HepG2 (cell line): Measurements from ENCODE around the gene ESRP2. TPM values are rescaled to one million over a fixed set of nuclear protein-coding genes. Genes with fewer than 3 reads are reported as not detected.

Experiments used
- DR1 ChIP-seq: sonication (generic); formaldehyde crosslinking; IDR thresholded peaks from 2 replicates; pipeline ENCODE4 v1.8.0; 2021; ENCODE audit warnings: mild to moderate bottlenecking, missing genetic modification reagents, inconsistent platforms
- GABPB1 ChIP-seq: IDR thresholded peaks from 2 replicates; pipeline ENCODE4 v1.6.1; 2016; ENCODE audit warnings: mild to moderate bottlenecking, missing genetic modification reagents, moderate library complexity, missing compliant biosample characterization
- IKZF1 ChIP-seq: fragments of 450-650 bp; IDR thresholded peaks from 2 replicates; pipeline ENCODE4 v1.7.1; 2016
- RFX3 ChIP-seq: IDR thresholded peaks from 2 replicates; pipeline ENCODE4 v1.6.1; 2016; ENCODE audit warnings: missing biosample characterization, missing genetic modification reagents
- polyA plus RNA-seq, 8 experiments: library from polyadenylated mRNA; depleted of rRNA in 3 of 8; stranded (reverse) in 7 of 8; unstranded in 1 of 8; fragments of >200 nt; fragmentation: Illumina TruSeq in 4 of 8; extraction: Trizol in 4 of 8; gene quantifications; 2 replicates each; pipeline versions ENCODE4 v1.2.1 to v1.2.3, GENCODE V29; 2011 to 2016; ENCODE audit warnings: low read depth in 4 of 8, missing spikeins in 1 of 8, mixed read lengths in 1 of 8; ENCODE audit not compliant: insufficient read depth in 1 of 8
- total RNA-seq, 5 experiments: library from RNA; depleted of rRNA; stranded (reverse); fragments of >200 nt; fragmentation: Illumina TruSeq; extraction: Trizol; gene quantifications; 2 replicates each; pipeline ENCODE4 v1.2.3, GENCODE V29; 2016; ENCODE audit warnings: low read depth in 1 of 5
- TF ChIP-seq, protein P1 (sequence below): sonication (generic); formaldehyde crosslinking; IDR thresholded peaks from 2 replicates; pipeline ENCODE4 v1.5.0; 2020; ENCODE audit warnings: mild to moderate bottlenecking, missing genetic modification reagents, borderline replicate concordance
- TF ChIP-seq, protein P2 (sequence below): sonication (generic); formaldehyde crosslinking; IDR thresholded peaks from 2 replicates; pipeline ENCODE4 v1.9.0; 2022; ENCODE audit warnings: low read depth, missing genetic modification reagents
- TF ChIP-seq, protein P3 (sequence below): sonication (generic); formaldehyde crosslinking; IDR thresholded peaks from 2 replicates; pipeline ENCODE4 v1.4.0; 2020; ENCODE audit warnings: low read depth, missing genetic modification reagents
- TF ChIP-seq, protein P4 (sequence below): sonication (generic); formaldehyde crosslinking; IDR thresholded peaks from 2 replicates; pipeline ENCODE4 v1.4.0; 2020; ENCODE audit warnings: missing genetic modification reagents, borderline replicate concordance

The ESRP2 gene
- total and polyA plus RNA-seq, 2 of the 13 experiments (the other 11 are each of a cell fraction or from before 2014, with no cell fraction given), result 21.1 to 32.4 TPM

DNA sequence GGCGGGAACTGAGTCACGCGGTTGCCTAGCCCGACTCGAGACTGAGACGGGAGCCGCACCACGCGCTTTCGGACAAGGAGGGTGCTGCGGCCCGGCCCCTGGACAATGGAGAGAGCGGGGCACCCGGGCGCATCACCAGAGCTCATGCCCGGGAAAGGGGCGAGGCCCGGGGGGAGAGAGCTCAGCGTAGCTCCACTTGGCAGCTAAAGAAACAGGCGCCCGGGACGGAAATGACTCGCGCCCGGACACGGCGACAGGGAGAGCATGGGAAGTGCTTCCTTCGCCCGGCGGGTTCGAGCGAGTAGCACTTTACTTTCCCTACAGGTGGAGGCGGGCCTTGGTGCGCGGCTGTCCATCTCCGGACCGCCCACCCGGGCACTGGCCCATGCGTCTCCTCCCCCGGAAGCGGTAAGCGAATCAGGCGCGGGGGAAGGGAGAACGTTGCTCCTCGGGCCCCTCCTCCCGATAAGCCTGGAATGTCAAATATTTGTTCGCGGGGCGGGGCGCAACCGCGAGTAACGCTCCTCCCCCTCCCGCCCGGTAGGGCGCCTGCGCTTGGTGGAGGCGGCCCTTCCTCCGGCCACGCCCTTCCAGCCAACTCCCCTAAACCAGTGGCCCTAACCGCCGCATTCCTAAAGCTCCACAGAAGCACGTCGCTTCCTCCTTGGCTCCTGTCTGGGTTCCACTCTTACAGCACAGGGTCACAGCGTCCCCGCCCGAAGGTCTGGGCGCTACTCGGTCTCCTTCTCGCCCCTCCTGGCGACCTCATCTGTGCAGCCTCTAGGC is 1.5 kb upstream of the ESRP2 start (continued):
- TF ChIP-seq, protein P1, sequence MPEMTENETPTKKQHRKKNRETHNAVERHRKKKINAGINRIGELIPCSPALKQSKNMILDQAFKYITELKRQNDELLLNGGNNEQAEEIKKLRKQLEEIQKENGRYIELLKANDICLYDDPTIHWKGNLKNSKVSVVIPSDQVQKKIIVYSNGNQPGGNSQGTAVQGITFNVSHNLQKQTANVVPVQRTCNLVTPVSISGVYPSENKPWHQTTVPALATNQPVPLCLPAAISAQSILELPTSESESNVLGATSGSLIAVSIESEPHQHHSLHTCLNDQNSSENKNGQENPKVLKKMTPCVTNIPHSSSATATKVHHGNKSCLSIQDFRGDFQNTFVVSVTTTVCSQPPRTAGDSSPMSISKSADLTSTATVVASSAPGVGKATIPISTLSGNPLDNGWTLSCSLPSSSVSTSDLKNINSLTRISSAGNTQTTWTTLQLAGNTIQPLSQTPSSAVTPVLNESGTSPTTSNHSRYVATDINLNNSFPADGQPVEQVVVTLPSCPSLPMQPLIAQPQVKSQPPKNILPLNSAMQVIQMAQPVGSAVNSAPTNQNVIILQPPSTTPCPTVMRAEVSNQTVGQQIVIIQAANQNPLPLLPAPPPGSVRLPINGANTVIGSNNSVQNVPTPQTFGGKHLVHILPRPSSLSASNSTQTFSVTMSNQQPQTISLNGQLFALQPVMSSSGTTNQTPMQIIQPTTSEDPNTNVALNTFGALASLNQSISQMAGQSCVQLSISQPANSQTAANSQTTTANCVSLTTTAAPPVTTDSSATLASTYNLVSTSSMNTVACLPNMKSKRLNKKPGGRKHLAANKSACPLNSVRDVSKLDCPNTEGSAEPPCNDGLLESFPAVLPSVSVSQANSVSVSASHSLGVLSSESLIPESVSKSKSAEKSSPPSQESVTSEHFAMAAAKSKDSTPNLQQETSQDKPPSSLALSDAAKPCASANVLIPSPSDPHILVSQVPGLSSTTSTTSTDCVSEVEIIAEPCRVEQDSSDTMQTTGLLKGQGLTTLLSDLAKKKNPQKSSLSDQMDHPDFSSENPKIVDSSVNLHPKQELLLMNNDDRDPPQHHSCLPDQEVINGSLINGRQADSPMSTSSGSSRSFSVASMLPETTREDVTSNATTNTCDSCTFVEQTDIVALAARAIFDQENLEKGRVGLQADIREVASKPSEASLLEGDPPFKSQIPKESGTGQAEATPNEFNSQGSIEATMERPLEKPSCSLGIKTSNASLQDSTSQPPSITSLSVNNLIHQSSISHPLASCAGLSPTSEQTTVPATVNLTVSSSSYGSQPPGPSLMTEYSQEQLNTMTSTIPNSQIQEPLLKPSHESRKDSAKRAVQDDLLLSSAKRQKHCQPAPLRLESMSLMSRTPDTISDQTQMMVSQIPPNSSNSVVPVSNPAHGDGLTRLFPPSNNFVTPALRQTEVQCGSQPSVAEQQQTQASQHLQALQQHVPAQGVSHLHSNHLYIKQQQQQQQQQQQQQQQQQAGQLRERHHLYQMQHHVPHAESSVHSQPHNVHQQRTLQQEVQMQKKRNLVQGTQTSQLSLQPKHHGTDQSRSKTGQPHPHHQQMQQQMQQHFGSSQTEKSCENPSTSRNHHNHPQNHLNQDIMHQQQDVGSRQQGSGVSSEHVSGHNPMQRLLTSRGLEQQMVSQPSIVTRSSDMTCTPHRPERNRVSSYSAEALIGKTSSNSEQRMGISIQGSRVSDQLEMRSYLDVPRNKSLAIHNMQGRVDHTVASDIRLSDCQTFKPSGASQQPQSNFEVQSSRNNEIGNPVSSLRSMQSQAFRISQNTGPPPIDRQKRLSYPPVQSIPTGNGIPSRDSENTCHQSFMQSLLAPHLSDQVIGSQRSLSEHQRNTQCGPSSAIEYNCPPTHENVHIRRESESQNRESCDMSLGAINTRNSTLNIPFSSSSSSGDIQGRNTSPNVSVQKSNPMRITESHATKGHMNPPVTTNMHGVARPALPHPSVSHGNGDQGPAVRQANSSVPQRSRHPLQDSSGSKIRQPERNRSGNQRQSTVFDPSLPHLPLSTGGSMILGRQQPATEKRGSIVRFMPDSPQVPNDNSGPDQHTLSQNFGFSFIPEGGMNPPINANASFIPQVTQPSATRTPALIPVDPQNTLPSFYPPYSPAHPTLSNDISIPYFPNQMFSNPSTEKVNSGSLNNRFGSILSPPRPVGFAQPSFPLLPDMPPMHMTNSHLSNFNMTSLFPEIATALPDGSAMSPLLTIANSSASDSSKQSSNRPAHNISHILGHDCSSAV (CRISPR knock-in tag), result 0 out of 2 replicates have a peak, but pooled peaks have one; percentile 68
- no peak for TF ChIP-seq IKZF1
- TF ChIP-seq GABPB1, result peak; percentile 94
- TF ChIP-seq, protein P2, sequence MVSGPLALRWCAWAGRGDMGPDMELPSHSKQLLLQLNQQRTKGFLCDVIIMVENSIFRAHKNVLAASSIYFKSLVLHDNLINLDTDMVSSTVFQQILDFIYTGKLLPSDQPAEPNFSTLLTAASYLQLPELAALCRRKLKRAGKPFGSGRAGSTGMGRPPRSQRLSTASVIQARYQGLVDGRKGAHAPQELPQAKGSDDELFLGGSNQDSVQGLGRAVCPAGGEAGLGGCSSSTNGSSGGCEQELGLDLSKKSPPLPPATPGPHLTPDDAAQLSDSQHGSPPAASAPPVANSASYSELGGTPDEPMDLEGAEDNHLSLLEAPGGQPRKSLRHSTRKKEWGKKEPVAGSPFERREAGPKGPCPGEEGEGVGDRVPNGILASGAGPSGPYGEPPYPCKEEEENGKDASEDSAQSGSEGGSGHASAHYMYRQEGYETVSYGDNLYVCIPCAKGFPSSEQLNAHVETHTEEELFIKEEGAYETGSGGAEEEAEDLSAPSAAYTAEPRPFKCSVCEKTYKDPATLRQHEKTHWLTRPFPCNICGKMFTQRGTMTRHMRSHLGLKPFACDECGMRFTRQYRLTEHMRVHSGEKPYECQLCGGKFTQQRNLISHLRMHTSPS (CRISPR knock-in tag), result peak; percentile 69; the same call in 1 of the 2 replicates
- TF ChIP-seq RFX3, result no peak
- TF ChIP-seq, protein P3, sequence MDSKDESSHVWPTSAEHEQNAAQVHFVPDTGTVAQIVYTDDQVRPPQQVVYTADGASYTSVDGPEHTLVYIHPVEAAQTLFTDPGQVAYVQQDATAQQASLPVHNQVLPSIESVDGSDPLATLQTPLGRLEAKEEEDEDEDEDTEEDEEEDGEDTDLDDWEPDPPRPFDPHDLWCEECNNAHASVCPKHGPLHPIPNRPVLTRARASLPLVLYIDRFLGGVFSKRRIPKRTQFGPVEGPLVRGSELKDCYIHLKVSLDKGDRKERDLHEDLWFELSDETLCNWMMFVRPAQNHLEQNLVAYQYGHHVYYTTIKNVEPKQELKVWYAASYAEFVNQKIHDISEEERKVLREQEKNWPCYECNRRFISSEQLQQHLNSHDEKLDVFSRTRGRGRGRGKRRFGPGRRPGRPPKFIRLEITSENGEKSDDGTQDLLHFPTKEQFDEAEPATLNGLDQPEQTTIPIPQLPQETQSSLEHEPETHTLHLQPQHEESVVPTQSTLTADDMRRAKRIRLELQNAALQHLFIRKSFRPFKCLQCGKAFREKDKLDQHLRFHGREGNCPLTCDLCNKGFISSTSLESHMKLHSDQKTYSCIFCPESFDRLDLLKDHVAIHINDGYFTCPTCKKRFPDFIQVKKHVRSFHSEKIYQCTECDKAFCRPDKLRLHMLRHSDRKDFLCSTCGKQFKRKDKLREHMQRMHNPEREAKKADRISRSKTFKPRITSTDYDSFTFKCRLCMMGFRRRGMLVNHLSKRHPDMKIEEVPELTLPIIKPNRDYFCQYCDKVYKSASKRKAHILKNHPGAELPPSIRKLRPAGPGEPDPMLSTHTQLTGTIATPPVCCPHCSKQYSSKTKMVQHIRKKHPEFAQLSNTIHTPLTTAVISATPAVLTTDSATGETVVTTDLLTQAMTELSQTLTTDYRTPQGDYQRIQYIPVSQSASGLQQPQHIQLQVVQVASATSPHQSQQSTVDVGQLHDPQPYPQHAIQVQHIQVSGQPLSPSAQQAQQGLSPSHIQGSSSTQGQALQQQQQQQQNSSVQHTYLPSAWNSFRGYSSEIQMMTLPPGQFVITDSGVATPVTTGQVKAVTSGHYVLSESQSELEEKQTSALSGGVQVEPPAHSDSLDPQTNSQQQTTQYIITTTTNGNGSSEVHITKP, result 0 out of 2 replicates have a peak, but pooled peaks have one; percentile 59
- TF ChIP-seq DR1 (CRISPR knock-in tag), result peak; percentile 77
- TF ChIP-seq, protein P4, sequence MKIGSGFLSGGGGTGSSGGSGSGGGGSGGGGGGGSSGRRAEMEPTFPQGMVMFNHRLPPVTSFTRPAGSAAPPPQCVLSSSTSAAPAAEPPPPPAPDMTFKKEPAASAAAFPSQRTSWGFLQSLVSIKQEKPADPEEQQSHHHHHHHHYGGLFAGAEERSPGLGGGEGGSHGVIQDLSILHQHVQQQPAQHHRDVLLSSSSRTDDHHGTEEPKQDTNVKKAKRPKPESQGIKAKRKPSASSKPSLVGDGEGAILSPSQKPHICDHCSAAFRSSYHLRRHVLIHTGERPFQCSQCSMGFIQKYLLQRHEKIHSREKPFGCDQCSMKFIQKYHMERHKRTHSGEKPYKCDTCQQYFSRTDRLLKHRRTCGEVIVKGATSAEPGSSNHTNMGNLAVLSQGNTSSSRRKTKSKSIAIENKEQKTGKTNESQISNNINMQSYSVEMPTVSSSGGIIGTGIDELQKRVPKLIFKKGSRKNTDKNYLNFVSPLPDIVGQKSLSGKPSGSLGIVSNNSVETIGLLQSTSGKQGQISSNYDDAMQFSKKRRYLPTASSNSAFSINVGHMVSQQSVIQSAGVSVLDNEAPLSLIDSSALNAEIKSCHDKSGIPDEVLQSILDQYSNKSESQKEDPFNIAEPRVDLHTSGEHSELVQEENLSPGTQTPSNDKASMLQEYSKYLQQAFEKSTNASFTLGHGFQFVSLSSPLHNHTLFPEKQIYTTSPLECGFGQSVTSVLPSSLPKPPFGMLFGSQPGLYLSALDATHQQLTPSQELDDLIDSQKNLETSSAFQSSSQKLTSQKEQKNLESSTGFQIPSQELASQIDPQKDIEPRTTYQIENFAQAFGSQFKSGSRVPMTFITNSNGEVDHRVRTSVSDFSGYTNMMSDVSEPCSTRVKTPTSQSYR (CRISPR knock-in tag), result peak; percentile 99
